ENCODE data around the gene B3GNT9. TPM values are rescaled to one million over a fixed set of nuclear protein-coding genes. Genes with fewer than 3 reads are reported as not detected.
A peak's percentile ranks its signal among the peaks of the same experiment; 100 is the strongest.

B3GNT9 gene
- total RNA-seq, 1 donor from 2014 or later: 57.4 TPM

GRCh38 chr16:67115639-67116038, 35.2 kb downstream of the B3GNT9 start:
- peak; percentile 54 for DNase-seq (ENCODE audit: low read depth)

GRCh38 chr16:67114793-67115192, 36.0 kb downstream of the B3GNT9 start:
- no peak for DNase-seq (ENCODE audit: low read depth)

GRCh38 chr16:67112591-67113399, 38.0 kb downstream of the B3GNT9 start:
- no peak for DNase-seq (ENCODE audit: low read depth)

- DNase-seq (ENCODE audit: low read depth): no peak
Observed at GRCh38 chr16:67111951-67112444, 38.8 kb downstream of the B3GNT9 start.

GRCh38 chr16:67109407-67110135, 41.2 kb downstream of the B3GNT9 start, which contains the start of gene PHAF1:
Gene PHAF1 (plus strand): TSS chr16:67109941. CDS start chr16:67110176, 235 bp downstream.
- DNase-seq (ENCODE audit: low read depth): peak; percentile 90

- DNase-seq (ENCODE audit: low read depth): no peak
Observed at GRCh38 chr16:67108931-67109406, 41.8 kb downstream of the B3GNT9 start.

- DNase-seq (ENCODE audit: low read depth): no peak
Observed at GRCh38 chr16:67108489-67108888, 42.3 kb downstream of the B3GNT9 start.

- no peak for DNase-seq (ENCODE audit: low read depth)
Observed at GRCh38 chr16:67105881-67106280, 44.9 kb downstream of the B3GNT9 start.

- no peak for DNase-seq (ENCODE audit: low read depth)
Observed at GRCh38 chr16:67105246-67105645, 45.6 kb downstream of the B3GNT9 start.

GRCh38 chr16:67104845-67105244, 46.0 kb downstream of the B3GNT9 start:
- no peak for DNase-seq (ENCODE audit: low read depth)

GRCh38 chr16:67104061-67104460, 46.7 kb downstream of the B3GNT9 start:
- DNase-seq (ENCODE audit: low read depth): peak; percentile 55

GRCh38 chr16:67101311-67102082, 49.3 kb downstream of the B3GNT9 start:
- DNase-seq (ENCODE audit: low read depth): no peak

GRCh38 chr16:67100569-67101310, 50.1 kb downstream of the B3GNT9 start:
- DNase-seq (ENCODE audit: low read depth): peak; percentile 34

- DNase-seq (ENCODE audit: low read depth): no peak
Observed at GRCh38 chr16:67098599-67098998, 52.2 kb downstream of the B3GNT9 start.

Other genes with a start within 250 kb of the B3GNT9 start
- gene CDH16, start 232.1 kb downstream of the B3GNT9 start, total RNA-seq: 1.1 TPM in 1 of 2 replicates, not detected in the other
- 26.3 and 60.5 TPM in 2 replicates for gene RRAD, start 225.5 kb downstream of the B3GNT9 start, total RNA-seq
- 168 and 235 TPM in 2 replicates for gene CIAO2B, start 216.6 kb downstream of the B3GNT9 start, total RNA-seq
- 70.7 and 81.0 TPM in 2 replicates for gene CES2, start 215.5 kb downstream of the B3GNT9 start, total RNA-seq
- 1.7 and 1.9 TPM in 2 replicates for gene CES3, start 189.7 kb downstream of the B3GNT9 start, total RNA-seq
- gene CES4A, start 162.4 kb downstream of the B3GNT9 start, total RNA-seq: 0.10 and 0.19 TPM in 2 replicates
- 54.1 and 75.1 TPM in 2 replicates for gene CBFB, start 121.8 kb downstream of the B3GNT9 start, total RNA-seq
- gene PHAF1, start 41.1 kb downstream of the B3GNT9 start, total RNA-seq: 22.4 and 30.7 TPM in 2 replicates
- 19.1 and 21.0 TPM in 2 replicates for gene TRADD, start 8.9 kb upstream of the B3GNT9 start, total RNA-seq
- gene FBXL8, start 9.0 kb upstream of the B3GNT9 start, total RNA-seq: 39.3 and 46.4 TPM in 2 replicates
- gene HSF4, start 13.7 kb upstream of the B3GNT9 start, total RNA-seq: 20.9 and 29.3 TPM in 2 replicates
- 70.9 and 86.5 TPM in 2 replicates for gene NOL3, start 19.5 kb upstream of the B3GNT9 start, total RNA-seq
- 27.2 and 28.6 TPM in 2 replicates for gene MATCAP1, start 33.0 kb upstream of the B3GNT9 start, total RNA-seq
- gene EXOC3L1, start 39.1 kb upstream of the B3GNT9 start, total RNA-seq: 0.99 and 2.1 TPM in 2 replicates
- gene E2F4, start 41.2 kb upstream of the B3GNT9 start, total RNA-seq: 75.8 and 93.9 TPM in 2 replicates
- gene ELMO3, start 48.1 kb upstream of the B3GNT9 start, total RNA-seq: 0.56 and 0.99 TPM in 2 replicates
- 31.6 and 32.8 TPM in 2 replicates for gene TMEM208, start 76.1 kb upstream of the B3GNT9 start, total RNA-seq
- 9.6 and 28.5 TPM in 2 replicates for gene FHOD1, start 96.5 kb upstream of the B3GNT9 start, total RNA-seq
- 0.94 and 1.2 TPM in 2 replicates for gene SLC9A5, start 98.0 kb upstream of the B3GNT9 start, total RNA-seq
- gene PLEKHG4, start 128.5 kb upstream of the B3GNT9 start, total RNA-seq: 0.32 and 0.42 TPM in 2 replicates
- gene KCTD19, start 175.7 kb upstream of the B3GNT9 start, total RNA-seq: not detected in 2 replicates
- not detected in 2 replicates for gene LRRC36, start 175.8 kb upstream of the B3GNT9 start, total RNA-seq
- gene TPPP3, start 242.5 kb upstream of the B3GNT9 start, total RNA-seq: 30.0 and 67.0 TPM in 2 replicates

Data from myocyte (in vitro differentiated cells).